Measurements from ENCODE around the gene ZNF473.

ZNF473 gene

DNA sequence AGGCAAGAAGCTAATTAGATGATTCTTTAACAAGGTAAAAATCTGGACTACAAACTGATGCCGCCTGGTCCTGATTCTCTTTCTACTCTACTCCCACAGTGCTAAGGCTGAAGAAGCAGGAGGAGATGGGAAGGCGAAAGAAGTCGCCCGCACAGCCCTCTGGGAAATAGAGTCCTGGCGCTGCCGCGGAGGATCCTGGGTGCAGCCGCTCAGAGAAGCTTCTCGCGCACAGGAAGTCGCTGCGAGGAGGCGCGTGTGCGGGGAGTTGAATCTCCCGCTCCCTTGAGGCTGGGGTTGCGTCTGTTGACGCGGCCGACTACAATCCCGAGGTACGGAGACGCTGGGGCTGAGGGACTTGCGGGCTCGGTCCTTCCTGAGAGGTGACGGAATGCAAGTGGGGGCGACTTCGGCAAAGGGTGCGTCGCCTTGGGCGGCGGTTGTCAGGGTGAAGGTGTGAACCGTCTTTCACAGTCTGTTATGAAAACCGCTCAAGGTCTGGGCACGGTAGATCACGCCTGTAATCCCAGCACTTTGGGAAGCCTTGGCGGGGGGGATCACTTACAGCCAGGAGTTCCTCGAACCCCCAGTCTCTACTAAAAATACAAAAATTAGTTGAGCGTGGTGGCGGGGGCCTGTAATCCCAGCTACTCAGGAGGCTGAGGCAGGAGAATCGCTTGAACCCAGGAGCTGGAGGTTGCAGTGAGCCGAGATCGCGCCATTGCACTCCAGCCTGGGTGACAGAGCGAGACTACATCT lies at the start of gene ZNF473:
ZNF473 (plus strand) TSS at position 212 of the 756 bp plus-strand sequence. CDS start 5,078 bp downstream, outside the sequence.
- DNase-seq (ENCODE audit: low spot score): peak; percentile 92

DNA sequence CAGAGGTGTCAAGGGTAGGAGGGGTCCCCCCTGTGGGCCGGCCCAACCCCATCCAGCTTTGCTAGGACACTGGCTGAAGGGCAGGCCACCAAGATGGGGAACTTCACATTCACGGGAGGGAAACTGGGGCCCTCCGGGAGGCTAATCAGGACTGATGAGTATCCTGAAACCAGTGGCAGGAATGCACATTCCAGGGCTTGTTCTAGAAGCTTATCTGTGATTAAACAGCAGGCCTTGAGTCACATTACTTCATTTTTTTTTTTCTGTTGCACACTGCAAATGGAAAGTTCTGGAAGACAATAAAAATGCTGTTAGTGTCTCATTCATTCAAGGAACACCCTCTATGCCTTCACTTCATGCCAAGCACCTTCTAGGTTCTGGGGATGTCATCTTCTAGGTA lies 49.3 kb upstream of the ZNF473 start:
- no peak for DNase-seq (ENCODE audit: low spot score)

DNA sequence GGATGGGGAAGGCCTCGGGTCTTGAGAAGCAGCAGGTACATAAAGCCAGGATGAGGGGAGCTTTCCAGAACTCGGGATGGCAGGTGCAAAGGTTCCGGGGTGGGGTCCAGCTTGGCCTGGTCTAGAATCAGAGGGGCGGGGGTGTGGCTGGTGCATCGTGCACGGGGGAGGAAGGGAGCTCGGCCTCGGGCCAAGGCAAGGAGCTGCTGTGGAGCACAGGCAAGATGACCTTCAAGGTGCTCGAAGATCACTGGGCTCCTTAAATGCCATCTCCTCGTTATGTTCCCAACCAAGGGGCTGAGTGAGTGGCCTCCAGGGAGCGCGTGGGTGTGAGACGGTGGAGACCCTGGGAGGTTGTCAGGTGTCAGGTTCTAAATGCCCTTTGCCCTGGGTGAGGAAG lies 48.7 kb upstream of the ZNF473 start:
- DNase-seq (ENCODE audit: low spot score): no peak

DNA sequence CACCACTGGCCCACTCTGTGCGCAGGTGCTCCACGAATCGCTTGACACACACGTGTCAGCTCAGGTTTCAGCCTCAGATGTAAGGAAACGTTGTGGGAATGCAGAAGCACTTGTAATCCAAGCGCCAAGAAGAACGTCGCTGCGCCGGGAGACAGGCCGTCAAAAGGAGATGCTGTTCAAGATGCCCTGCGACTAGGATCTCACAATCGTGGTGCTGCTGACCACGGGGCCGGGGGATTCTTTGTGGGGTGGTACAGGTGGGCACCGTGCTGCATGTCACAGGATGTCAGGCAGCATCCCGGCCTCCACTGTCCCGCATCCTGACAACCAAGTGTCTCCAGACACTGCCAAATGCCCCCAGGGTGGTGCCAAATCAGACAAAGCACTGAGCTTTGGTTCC lies 47.9 kb upstream of the ZNF473 start:
- DNase-seq (ENCODE audit: low spot score): no peak

DNA sequence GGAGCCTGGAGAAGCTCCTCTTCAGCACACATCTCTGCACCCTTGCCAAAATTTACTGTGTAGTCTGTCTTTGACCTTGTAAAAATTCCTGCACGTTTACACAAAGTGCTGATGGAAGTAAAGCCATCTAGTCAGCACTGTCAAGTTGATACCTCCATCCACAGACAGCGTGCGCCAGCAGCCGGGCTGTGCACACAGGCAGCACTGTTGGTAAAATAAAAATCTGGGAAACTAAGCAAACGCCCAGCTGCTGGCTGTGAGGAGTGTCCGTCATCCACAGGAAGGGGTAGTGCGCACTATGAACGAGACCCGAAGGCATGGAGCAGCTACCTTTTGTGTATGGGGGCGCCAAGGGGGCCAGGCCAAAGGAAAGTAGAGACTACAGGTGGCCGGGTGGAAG lies 47.5 kb upstream of the ZNF473 start:
- no peak for DNase-seq (ENCODE audit: low spot score)

- no peak for DNase-seq (ENCODE audit: low spot score)
These were observed 43.9 kb upstream of the ZNF473 start for GRCh38 chr19:49981603-49982593.

DNA sequence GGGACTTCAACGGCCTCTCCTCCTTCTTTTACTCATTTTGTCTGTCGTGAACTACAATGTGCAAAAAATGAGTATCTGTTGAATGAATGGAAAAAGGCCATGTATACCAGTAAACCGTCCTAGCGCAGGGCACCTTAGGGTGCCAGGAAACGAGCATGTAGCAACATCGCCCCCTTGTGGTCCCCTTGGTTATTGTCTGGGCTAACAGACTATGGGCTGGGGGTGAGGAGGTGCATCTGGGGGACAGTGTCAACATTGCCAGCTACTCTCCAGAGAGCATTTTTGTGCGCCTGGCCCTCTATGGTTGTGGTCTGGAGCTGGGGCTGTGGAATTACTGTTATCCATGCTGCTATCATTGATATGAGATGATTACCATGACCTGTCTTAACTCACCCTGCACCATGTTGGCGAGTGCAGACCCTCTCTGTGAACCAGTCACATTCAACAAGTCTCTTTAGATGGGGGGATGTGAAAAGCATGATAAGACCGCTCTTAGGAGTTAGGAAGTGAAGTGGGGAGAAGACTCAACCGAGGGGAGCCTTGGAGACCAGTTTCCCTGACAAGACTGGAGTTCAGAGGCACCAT lies 42.1 kb upstream of the ZNF473 start:
- peak; percentile 72 for DNase-seq (ENCODE audit: low spot score)

- no peak for DNase-seq (ENCODE audit: low spot score)
These were observed 41.3 kb upstream of the ZNF473 start for GRCh38 chr19:49984491-49984890.

GRCh38 chr19:49985871-49986270 lies 39.9 kb upstream of the ZNF473 start:
- DNase-seq (ENCODE audit: low spot score): no peak

GRCh38 chr19:49986354-49986753 lies 39.5 kb upstream of the ZNF473 start:
- DNase-seq (ENCODE audit: low spot score): no peak

- peak; percentile 93 for DNase-seq (ENCODE audit: low spot score)
These were observed 38.6 kb upstream of the ZNF473 start for GRCh38 chr19:49987159-49987698.

DNA sequence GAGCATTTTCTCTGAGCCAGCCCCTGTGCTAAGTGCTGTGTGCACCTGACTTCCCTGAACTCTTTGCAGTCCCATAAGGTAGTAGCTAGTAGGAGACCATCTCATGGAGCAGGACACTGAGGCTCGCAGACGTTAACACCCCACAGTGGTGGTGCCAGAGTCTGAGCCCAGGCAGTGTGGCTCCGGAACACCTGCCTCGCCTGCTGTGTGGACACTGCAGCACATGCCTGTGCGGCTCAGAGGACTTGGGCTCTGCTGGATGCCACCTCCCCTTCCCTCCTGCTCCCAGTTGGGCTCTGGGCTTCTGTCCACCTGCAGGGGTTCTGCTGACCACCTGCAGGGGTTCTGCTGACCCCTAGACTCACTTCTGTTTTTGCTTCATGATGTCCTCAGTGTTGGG lies 37.8 kb upstream of the ZNF473 start:
- DNase-seq (ENCODE audit: low spot score): no peak

DNA sequence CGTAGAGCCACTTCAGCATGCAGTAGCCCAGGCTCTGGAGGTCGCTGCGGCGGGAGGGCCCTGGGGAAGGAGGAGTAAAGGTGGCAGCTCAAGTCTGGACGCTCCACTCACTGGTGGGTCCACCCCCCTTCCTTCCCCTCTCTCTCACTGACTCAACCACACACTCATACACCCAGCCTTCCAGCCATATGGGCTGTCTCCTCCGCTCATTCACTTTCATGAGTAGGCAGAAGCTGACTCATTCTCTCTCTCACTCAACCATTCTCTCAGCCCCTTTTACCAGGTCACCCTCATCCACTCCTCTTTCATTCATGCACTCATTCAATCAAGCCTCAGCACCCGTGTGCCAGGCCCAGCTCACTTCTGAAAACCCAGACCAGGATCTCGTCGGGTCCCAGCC lies 37.4 kb upstream of the ZNF473 start:
- no peak for DNase-seq (ENCODE audit: low spot score)

- DNase-seq (ENCODE audit: low spot score): peak; percentile 87
These were observed 28.1 kb upstream of the ZNF473 start for GRCh38 chr19:49997709-49998108.

DNA sequence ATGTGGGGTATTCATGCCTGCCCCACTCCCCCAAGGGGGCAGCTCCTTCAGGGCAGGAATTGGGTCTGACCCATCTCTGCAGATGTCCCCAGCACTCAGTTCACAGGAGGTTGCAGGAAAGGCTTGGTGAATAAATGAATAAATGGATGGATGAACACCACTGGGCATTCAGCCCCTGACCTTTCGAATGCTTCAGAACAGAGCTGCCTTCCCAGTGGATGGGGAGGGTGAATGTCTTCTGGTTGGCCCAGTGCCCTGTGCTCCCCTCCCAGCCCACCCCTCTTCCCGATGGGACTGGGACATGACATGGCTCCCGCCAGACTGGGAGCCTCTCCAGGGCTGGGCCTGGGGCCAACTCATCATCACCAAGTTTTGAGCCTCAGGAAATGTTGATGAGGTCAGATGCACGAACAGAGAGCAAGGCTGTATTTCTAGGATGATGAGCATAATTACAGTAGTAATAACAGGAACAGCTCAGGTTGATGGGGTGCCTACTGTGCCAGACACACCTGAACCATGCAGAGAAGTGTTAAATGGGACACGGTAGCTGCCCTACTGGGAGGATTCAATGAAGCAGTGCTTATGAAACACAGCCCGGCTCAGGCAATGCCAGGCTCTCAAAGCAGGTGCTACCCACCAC lies 26.3 kb upstream of the ZNF473 start:
- DNase-seq (ENCODE audit: low spot score): no peak

GRCh38 chr19:50000038-50000840 lies 25.6 kb upstream of the ZNF473 start:
- DNase-seq (ENCODE audit: low spot score): no peak

DNA sequence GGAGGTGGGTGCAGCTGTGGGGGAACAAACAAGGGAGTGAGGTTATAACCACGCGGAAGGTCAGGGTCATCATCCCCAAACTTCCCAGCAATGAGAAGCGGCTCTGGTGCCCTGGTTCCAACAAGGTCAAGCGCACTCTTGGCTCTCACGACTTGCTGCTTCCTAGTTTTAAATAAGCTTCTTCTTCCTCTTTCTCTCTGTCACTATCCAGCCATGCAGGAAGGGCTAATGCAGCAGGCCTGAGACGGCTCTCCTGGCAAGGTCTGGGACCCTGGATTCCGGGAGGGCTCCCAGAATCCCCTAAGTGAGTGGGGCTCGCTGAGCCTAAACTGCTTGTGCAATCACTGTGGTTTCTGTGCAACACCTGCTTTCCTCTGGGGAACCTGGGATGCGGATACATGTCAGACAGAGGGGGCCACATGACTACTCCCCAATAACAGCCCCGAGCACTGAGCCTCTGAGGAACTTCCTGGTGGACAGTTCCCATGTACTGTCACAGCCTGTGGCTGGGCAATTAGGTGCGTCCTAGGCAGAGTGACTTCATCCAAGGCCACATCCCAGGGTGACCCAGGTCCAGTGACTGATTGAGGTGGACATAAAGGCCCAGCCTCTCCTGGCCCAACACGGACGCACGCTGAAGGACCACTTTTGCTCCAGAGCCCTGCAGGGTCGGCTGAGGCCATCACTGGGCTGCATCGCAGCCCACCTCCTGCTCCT lies 24.8 kb upstream of the ZNF473 start:
- no peak for DNase-seq (ENCODE audit: low spot score)

DNA sequence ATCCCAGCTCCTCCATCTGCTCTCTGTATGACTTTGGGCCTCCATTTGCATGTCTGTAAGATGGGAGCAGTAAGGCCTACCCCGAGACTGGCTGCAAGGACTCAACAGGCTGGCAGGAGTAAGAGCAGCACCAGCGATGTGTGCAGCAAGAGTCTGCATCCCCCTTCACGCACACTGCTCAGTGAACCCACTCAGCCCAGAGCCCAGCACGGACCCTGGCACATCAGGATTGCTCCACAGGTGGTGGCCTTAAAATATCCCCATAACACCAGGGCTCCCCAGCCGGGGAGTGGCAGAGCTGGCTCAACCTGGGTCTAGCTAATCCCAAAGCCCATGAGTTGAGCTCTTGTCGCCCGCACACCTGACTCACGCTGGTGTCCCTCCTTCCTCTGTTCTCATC lies 24.0 kb upstream of the ZNF473 start:
- no peak for DNase-seq (ENCODE audit: low spot score)

DNA sequence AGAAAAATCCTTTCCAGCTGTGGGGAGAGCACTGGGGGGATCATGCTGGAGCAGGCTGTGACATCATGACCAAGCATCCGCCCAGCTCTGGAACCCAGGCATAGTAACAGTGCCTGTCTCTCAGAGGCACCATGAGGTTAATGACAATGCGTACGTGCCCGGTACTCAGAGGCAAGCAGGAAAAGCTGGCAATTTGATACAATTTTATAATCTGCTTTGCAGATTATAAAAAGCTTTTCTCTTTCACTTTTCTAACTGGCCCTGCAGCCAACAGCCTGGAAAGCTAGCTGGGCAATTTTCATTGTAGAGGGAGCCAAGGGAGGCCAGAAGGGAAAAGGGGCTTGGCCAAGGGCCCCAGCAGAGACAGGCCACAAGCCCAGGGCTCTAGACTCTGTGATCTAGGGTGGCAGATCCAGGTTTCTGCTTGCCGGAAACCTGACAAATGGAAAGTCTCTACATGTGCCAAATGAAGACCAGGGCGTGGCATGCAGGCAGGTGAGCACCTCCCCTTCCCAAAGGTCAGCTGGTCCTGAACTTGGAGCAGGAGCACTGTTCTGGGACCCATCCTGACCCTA lies 23.3 kb upstream of the ZNF473 start:
- DNase-seq (ENCODE audit: low spot score): no peak

- DNase-seq (ENCODE audit: low spot score): no peak
These were observed 22.5 kb upstream of the ZNF473 start for GRCh38 chr19:50003254-50003788.
